HG03575 (cell line): ENCODE results near the gene RRAGD.
"Not testable (repeated sequence)": the region's sequence is repeated elsewhere in the genome, so short reads cannot be mapped to it uniquely, and the experiment has no call there.

ENCODE experiments used
- ATAC-seq: cut with Tn5 transposase; IDR thresholded peaks from one replicate; pipeline ENCODE4 v1.9.1; 2021; ENCODE audit not compliant: unreplicated experiment, insufficient number of reproducible peaks, low FRiP score; ENCODE audit errors: extremely low read depth

The RRAGD gene

GRCh38 chr6:89414215-89414614 is 2.1 kb upstream of the RRAGD start:
- ATAC-seq: no peak

GRCh38 chr6:89413006-89413400 is 930 bp upstream of the RRAGD start:
- no peak for ATAC-seq

- no peak for ATAC-seq
Observed at GRCh38 chr6:89411145-89412070, 665 bp downstream of the RRAGD start.

GRCh38 chr6:89410788-89411144 is 1.3 kb downstream of the RRAGD start:
- no peak for ATAC-seq

- no peak for ATAC-seq
Observed at GRCh38 chr6:89410231-89410761, 1.8 kb downstream of the RRAGD start.

- ATAC-seq: no peak
Observed at GRCh38 chr6:89409461-89410035, 2.5 kb downstream of the RRAGD start.

GRCh38 chr6:89406141-89406540 is 5.9 kb downstream of the RRAGD start:
- no peak for ATAC-seq

GRCh38 chr6:89404512-89404911 is 7.6 kb downstream of the RRAGD start:
- ATAC-seq: no peak

- no peak for ATAC-seq
Observed at GRCh38 chr6:89402776-89403175, 9.3 kb downstream of the RRAGD start.

- ATAC-seq: no peak
Observed at GRCh38 chr6:89400912-89401399, 11.1 kb downstream of the RRAGD start.

- no peak for ATAC-seq
Observed at GRCh38 chr6:89400050-89400449, 12.0 kb downstream of the RRAGD start.

GRCh38 chr6:89398762-89399525 is 13.1 kb downstream of the RRAGD start:
- ATAC-seq: no peak

- ATAC-seq: not testable (repeated sequence)
Observed at GRCh38 chr6:89397884-89398283, 14.2 kb downstream of the RRAGD start.

- no peak for ATAC-seq
Observed at GRCh38 chr6:89393659-89394058, 18.4 kb downstream of the RRAGD start.

GRCh38 chr6:89392823-89393222 is 19.2 kb downstream of the RRAGD start:
- no peak for ATAC-seq

- ATAC-seq: no peak
Observed at GRCh38 chr6:89388846-89389245, 23.2 kb downstream of the RRAGD start.

- peak; percentile 89 for ATAC-seq
Observed at GRCh38 chr6:89387516-89388201, 24.4 kb downstream of the RRAGD start.

- no peak for ATAC-seq
Observed at GRCh38 chr6:89386917-89387491, 25.1 kb downstream of the RRAGD start.

- ATAC-seq: no peak
Observed at GRCh38 chr6:89385846-89386245, 26.2 kb downstream of the RRAGD start.
